GM12801 (cell line): ENCODE results near the gene ARL6.

Experiments used
- TF ChIP-seq, protein P1 (sequence below): IDR thresholded peaks from one replicate; pipeline ENCODE4 v1.5.1; 2011; ENCODE audit warnings: control low read depth; ENCODE audit not compliant: insufficient read length; ENCODE audit errors: extremely low read depth

Gene ARL6

DNA sequence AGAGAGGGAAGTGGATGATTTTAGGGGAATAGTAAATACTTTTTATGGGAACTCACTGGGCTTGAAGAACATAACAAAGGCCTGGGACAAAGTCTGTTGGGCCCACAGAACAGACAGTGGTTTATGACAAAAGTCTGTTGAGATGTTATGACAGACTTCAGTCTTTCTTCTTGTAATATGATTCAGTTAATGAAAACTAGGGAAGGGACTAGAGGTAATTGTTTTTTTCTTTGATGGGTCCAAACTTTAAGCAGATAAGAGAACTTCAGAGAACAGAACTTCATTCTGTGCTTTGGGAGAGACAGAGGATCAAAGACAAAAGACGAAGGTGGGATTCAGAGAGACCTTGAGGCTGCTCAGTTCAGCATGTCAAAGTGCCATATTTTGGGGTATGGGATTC, 66.6 kb downstream of the ARL6 start:
- TF ChIP-seq, protein P1, sequence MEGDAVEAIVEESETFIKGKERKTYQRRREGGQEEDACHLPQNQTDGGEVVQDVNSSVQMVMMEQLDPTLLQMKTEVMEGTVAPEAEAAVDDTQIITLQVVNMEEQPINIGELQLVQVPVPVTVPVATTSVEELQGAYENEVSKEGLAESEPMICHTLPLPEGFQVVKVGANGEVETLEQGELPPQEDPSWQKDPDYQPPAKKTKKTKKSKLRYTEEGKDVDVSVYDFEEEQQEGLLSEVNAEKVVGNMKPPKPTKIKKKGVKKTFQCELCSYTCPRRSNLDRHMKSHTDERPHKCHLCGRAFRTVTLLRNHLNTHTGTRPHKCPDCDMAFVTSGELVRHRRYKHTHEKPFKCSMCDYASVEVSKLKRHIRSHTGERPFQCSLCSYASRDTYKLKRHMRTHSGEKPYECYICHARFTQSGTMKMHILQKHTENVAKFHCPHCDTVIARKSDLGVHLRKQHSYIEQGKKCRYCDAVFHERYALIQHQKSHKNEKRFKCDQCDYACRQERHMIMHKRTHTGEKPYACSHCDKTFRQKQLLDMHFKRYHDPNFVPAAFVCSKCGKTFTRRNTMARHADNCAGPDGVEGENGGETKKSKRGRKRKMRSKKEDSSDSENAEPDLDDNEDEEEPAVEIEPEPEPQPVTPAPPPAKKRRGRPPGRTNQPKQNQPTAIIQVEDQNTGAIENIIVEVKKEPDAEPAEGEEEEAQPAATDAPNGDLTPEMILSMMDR: no peak

DNA sequence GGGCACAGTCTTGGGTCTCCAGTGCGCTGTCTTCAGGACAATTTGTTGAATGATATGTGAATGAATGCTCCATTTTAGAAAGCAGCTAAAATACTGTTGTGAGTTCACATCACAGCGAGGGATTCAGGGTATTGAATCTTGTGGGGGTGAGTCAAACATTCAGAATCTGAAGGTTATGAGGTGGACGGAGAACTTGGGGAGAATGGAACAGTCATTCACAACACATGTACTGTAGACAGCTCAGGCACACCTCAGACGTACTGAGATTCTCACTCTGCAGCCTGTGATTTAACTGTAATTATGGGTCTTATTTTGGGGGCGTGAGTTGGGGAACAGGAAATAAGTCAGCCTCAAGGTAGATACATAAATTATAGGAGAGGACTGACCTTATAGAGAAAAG, 71.2 kb downstream of the ARL6 start:
- TF ChIP-seq, protein P1: no peak

DNA sequence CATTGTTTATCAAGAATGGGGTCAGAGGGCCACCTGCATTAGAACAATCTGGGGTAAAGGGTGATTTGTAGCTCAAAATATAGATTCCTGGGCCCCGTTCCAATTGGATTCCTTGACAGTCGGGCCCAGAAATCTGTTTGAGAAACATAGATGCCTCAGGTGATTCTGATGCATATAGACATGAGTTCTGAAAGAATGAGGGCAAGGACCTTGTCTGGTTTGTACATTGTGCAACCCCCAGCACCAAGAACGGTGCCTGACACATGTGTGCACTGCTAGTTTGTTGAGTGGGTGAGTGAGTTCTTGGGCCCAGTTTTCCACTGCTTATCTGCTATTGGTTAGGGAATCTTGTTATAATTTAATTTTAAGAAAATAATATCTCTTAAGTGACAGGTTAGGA, 73.8 kb downstream of the ARL6 start:
- TF ChIP-seq, protein P1: no peak

DNA sequence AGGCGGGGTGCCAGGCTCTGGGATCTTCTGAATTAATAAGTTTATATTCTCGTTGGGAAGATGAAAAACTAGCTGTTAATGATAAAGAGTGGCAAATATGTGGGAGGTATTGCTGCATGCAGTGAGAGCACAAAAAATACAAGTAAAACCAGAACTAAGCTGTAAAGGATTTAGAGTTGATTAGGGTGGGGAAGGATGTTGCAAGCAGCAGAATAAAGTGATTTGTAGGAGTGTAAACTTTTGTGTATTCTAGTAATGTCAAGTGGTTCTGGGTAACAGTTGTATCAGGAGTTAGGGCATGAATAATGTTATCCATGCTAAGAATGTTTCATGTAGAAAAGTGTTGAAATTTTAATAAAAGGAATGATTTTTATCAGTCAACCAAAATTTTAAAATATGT, 75.4 kb downstream of the ARL6 start:
- TF ChIP-seq, protein P1: no peak

DNA sequence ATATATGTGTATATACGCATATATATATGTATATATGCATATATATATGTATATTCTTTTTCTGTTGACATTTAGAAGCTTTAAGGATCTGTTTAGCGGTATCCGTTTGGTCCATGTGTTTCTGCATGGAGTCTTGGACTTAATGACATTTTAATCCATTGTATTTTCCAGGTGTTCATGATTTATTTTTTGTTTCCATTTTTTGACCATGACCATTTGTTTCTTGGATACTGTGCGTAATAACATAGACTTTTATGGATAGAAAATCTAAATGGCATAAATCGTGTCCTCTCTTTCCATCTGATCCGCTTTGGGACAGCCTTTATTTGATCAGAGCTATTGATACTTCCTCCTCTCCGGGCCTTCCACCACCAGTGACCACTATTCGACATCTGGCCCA, 76.7 kb downstream of the ARL6 start:
- TF ChIP-seq, protein P1: no peak

DNA sequence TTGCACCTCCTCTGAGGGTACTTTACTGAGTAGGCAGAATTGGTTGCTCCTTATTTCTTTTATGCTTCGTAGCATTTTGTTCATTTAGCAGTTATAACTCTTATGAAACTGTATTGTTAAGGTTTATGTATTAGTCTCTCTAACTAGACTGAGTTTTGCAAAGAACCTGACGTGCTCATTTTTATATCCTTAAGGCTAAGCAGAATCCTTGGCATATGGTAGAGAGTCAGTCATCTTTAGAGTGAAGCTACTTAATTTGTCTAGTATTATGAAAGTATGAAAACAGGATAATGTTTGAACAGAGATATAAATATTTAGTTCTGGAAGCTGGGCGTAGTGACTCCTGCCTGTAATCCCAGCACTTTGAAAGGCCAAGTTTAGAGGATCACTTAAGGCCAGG, 77.4 kb downstream of the ARL6 start:
- TF ChIP-seq, protein P1: no peak

DNA sequence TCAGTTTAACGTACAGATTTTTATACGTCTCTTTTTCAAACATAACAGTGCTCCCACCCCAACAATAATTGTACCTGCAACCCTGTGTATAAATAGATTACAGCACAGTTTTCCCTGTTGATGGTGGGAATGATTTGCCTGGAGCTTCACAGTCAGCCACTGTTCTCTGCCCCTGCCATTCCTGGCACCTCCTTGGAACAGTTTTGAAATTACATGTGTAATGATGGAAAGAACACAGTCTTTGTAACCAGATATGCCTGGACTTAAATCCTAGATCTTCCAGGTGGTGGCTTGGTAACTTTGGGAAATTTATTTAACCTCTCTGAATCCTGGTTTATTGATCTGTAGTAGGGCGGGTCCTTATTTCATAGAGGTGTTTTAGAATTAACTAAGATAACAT, 84.2 kb downstream of the ARL6 start:
- TF ChIP-seq, protein P1: no peak
